ENCODE measurements around the gene SLC38A3. TPM values are rescaled to one million over a fixed set of nuclear protein-coding genes. Genes with fewer than 3 reads are reported as not detected.

SLC38A3 gene
- total RNA-seq, 1 donor from 2014 or later = not detected

DNA sequence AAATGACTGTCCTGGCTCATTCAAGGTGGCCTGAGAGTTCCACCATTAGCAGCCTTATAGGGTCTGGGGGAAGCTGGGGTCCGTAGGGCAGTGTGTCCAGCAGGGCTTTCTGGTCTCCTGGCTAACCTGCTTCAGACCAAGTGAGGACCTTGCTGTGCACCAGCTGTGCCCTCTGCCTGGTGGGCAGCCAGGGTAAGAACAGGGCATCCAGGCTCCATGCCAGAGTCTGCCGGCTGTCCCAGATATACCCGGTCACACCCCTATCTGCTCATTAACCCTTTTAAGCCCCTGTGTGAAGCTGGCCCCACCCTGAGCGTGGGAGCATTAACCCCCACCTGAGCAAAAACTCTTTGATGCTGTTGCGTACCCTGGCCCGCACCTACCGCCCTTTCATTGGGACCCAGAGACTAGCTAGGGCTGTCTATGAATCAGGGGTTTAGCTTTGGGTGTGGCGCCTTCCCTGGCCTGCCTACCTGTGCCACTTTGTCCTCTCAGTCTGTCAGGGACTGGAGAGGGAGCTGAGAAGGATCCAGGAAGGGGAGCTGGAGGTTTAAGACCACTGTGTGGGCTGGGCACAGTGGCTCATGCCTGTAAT is 32.3 kb upstream of the SLC38A3 start:
- Mint-ChIP-seq H3K27me3 (ENCODE audit: unreplicated experiment) (no peaks in the 10 kb centered on the region), H3K9me3 (ENCODE audit: unreplicated experiment) (peaks cover 5% of the 10 kb centered on the region), H3K36me3 (ENCODE audit: unreplicated experiment) (no peaks in the 10 kb centered on the region), H3K4me3 (ENCODE audit: unreplicated experiment) (no peak overlapping the region), H3K27ac (ENCODE audit: unreplicated experiment) (no peak overlapping the region), H3K4me1 (ENCODE audit: low read depth, unreplicated experiment) (peaks cover 4% of the 10 kb centered on the region)
- DNase-seq = no peak
- TF ChIP-seq, protein P1, sequence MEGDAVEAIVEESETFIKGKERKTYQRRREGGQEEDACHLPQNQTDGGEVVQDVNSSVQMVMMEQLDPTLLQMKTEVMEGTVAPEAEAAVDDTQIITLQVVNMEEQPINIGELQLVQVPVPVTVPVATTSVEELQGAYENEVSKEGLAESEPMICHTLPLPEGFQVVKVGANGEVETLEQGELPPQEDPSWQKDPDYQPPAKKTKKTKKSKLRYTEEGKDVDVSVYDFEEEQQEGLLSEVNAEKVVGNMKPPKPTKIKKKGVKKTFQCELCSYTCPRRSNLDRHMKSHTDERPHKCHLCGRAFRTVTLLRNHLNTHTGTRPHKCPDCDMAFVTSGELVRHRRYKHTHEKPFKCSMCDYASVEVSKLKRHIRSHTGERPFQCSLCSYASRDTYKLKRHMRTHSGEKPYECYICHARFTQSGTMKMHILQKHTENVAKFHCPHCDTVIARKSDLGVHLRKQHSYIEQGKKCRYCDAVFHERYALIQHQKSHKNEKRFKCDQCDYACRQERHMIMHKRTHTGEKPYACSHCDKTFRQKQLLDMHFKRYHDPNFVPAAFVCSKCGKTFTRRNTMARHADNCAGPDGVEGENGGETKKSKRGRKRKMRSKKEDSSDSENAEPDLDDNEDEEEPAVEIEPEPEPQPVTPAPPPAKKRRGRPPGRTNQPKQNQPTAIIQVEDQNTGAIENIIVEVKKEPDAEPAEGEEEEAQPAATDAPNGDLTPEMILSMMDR (IDR thresholded peaks at IDR 0.05; ENCODE audit: partially characterized antibody, unreplicated experiment) = no peak

DNA sequence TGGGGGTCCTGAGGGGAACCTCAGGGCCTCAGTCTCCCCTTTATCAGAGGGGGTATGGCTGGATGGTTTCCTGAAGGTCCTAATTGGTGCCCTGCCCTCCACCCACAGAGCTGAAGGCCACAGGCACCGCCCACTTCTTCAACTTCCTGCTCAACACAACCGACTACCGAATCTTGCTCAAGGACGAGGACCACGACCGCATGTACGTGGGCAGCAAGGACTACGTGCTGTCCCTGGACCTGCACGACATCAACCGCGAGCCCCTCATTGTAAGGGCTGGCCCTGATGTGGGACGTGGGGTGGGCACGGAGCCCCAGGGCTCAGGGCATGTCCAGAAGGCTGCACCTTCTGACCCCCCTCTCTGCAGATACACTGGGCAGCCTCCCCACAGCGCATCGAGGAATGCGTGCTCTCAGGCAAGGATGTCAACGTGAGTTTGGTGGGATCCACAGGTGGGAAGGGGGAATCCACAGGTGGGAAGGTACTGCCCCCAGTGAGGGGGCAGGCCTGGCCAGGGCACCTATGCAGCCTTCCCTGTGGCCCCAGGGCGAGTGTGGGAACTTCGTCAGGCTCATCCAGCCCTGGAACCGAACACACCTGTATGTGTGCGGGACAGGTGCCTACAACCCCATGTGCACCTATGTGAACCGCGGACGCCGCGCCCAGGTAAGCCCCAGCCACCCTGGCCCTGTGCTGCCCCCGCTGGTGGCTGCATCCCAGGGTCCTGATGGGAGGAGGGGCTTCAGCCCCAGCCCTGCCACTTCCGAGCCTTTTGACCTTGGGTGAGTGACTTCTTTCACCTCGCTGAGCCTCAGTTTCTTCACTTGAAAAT is 31.2 kb upstream of the SLC38A3 start:
- no peak for DNase-seq
- H3K4me3 Mint-ChIP-seq (ENCODE audit: unreplicated experiment) = no peak overlapping the region
- no peaks in the 10 kb centered on the region for H3K36me3 Mint-ChIP-seq (ENCODE audit: unreplicated experiment)

GRCh38 chr3:50174517-50174895 is 30.6 kb upstream of the SLC38A3 start:
- H3K27me3 Mint-ChIP-seq (ENCODE audit: unreplicated experiment) = no peaks in the 10 kb centered on the region
- H3K4me3 Mint-ChIP-seq (ENCODE audit: unreplicated experiment) = no peak overlapping the region
- TF ChIP-seq, protein P1 (IDR thresholded peaks at IDR 0.05; ENCODE audit: partially characterized antibody, unreplicated experiment) = no peak
- DNase-seq = no peak
- no peaks in the 10 kb centered on the region for H3K36me3 Mint-ChIP-seq (ENCODE audit: unreplicated experiment)
- H3K27ac Mint-ChIP-seq (ENCODE audit: unreplicated experiment) = no peak overlapping the region
- H3K9me3 Mint-ChIP-seq (ENCODE audit: unreplicated experiment) = peaks cover 1% of the 10 kb centered on the region
- no peaks in the 10 kb centered on the region for H3K4me1 Mint-ChIP-seq (ENCODE audit: low read depth, unreplicated experiment)

More for the DNA sequence above, 31.2 kb upstream of the SLC38A3 start:
- H3K4me1 Mint-ChIP-seq (ENCODE audit: low read depth, unreplicated experiment) = no peaks in the 10 kb centered on the region
- peaks cover 1% of the 10 kb centered on the region for H3K9me3 Mint-ChIP-seq (ENCODE audit: unreplicated experiment)
- no peak overlapping the region for H3K27ac Mint-ChIP-seq (ENCODE audit: unreplicated experiment)
- TF ChIP-seq, protein P1 (IDR thresholded peaks at IDR 0.05; ENCODE audit: partially characterized antibody, unreplicated experiment) = no peak
- no peaks in the 10 kb centered on the region for H3K27me3 Mint-ChIP-seq (ENCODE audit: unreplicated experiment)

DNA sequence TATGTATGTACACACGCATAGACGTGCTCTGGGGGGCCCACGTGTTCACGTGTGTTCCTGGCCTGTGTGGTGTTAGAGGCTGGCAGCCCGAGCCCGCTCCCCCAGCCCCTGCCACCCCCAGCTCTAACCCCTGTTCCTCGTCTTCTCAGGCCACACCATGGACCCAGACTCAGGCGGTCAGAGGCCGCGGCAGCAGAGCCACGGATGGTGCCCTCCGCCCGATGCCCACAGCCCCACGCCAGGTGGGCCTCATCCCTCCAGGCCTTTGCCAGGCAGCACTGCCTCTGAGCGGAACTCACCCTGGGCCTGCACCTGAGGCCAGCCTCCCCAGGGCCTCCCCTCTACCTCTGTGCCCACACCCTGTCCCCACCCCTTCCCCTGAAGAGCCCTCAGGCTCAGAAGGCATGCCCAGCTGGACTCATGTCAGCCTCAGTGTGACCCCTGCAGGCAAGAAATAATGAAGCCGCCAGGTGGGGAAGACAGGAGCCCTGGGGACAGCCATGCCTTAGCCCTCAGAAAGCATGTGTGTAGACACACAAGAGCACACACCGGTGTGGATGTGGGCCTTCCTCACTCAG is 30.0 kb upstream of the SLC38A3 start:
- TF ChIP-seq, protein P1 (IDR thresholded peaks at IDR 0.05; ENCODE audit: partially characterized antibody, unreplicated experiment) = no peak
- H3K27ac Mint-ChIP-seq (ENCODE audit: unreplicated experiment) = no peak overlapping the region
- no peak for DNase-seq
- no peaks in the 10 kb centered on the region for H3K36me3 Mint-ChIP-seq (ENCODE audit: unreplicated experiment)
- H3K9me3 Mint-ChIP-seq (ENCODE audit: unreplicated experiment) = peaks cover 1% of the 10 kb centered on the region
- H3K4me3 Mint-ChIP-seq (ENCODE audit: unreplicated experiment) = no peak overlapping the region
- no peaks in the 10 kb centered on the region for H3K27me3 Mint-ChIP-seq (ENCODE audit: unreplicated experiment)
- H3K4me1 Mint-ChIP-seq (ENCODE audit: low read depth, unreplicated experiment) = no peaks in the 10 kb centered on the region

- TF ChIP-seq, protein P1 (IDR thresholded peaks at IDR 0.05; ENCODE audit: partially characterized antibody, unreplicated experiment) = no peak
- Mint-ChIP-seq H3K27me3 (ENCODE audit: unreplicated experiment) (peaks cover under 1% of the 10 kb centered on the region), H3K4me3 (ENCODE audit: unreplicated experiment) (no peak overlapping the region), H3K9me3 (ENCODE audit: unreplicated experiment) (peaks cover 2% of the 10 kb centered on the region), H3K36me3 (ENCODE audit: unreplicated experiment) (no peaks in the 10 kb centered on the region), H3K27ac (ENCODE audit: unreplicated experiment) (no peak overlapping the region), H3K4me1 (ENCODE audit: low read depth, unreplicated experiment) (no peaks in the 10 kb centered on the region)
- DNase-seq = no peak
Observed at GRCh38 chr3:50177346-50177745, 27.7 kb upstream of the SLC38A3 start.
